Ovary (tissue), 3 donors: ENCODE results near the gene KLF3.

Experiments
- EP300 ChIP-seq: sonication (generic); formaldehyde crosslinking; IDR thresholded peaks from one replicate; pipeline ENCODE4 v1.6.1; 2017; ENCODE audit warnings: antibody characterized with exemption
- POLR2A ChIP-seq: fragments of 450-650 bp; IDR thresholded peaks from one replicate; pipeline ENCODE4 v1.6.1; 2017; ENCODE audit warnings: antibody characterized with exemption, mild to moderate bottlenecking, moderate library complexity
- TF ChIP-seq, protein P1 (sequence below), 3 donors: fragments of 450-650 bp in 2 of 3; fragments of 200-600 bp in 1 of 3; IDR thresholded peaks; one replicate each; pipeline versions ENCODE4 v1.5.1 to v1.8.0; 2016 to 2022; ENCODE audit warnings: antibody characterized with exemption in 3 of 3, mild to moderate bottlenecking in 1 of 3
- donor health status: DM: no; HTN: no; CAD: no.

DNA sequence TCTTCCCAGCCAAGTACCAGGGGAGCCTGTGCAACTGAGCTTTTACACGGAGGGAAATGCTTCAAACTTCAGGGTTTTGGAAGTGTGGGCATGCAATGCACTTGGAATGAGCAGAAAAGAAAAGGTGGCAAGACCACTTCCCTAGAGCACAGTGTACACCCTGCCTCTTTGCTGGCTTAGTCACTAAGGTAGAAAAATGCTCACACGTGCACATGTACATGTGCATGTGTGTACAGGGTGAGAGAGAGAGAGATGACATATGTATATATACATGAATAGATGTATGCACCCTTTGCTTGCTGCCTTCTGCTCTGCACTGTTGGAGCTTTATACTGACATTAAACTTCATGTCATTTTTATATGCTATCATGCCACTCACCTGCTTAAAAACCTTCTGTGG is 7.9 kb upstream of the KLF3 start:
- TF ChIP-seq, protein P1, sequence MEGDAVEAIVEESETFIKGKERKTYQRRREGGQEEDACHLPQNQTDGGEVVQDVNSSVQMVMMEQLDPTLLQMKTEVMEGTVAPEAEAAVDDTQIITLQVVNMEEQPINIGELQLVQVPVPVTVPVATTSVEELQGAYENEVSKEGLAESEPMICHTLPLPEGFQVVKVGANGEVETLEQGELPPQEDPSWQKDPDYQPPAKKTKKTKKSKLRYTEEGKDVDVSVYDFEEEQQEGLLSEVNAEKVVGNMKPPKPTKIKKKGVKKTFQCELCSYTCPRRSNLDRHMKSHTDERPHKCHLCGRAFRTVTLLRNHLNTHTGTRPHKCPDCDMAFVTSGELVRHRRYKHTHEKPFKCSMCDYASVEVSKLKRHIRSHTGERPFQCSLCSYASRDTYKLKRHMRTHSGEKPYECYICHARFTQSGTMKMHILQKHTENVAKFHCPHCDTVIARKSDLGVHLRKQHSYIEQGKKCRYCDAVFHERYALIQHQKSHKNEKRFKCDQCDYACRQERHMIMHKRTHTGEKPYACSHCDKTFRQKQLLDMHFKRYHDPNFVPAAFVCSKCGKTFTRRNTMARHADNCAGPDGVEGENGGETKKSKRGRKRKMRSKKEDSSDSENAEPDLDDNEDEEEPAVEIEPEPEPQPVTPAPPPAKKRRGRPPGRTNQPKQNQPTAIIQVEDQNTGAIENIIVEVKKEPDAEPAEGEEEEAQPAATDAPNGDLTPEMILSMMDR (IDR thresholded peaks at IDR 0.05), result no peak
- TF ChIP-seq POLR2A (no peak), EP300 (no peak)
